IPS-11a (cell line): ENCODE measurements around the gene ZMYND10.

Source experiments
- H3K4me3 ChIP-seq: one replicate; pipeline ENCODE4 v1.5.1; 2013; ENCODE audit warnings: low read depth, low read length, control low read depth

ZMYND10 gene

GRCh38 chr3:50350213-50350526 is 4.6 kb upstream of the ZMYND10 start:
- peak overlapping the region; percentile 94 for H3K4me3 ChIP-seq

- H3K4me3 ChIP-seq, result no peak overlapping the region
Observed at GRCh38 chr3:50347187-50347813, 1.8 kb upstream of the ZMYND10 start.

- H3K4me3 ChIP-seq, result no peak overlapping the region
Observed at GRCh38 chr3:50345008-50345407, 524 bp downstream of the ZMYND10 start.

GRCh38 chr3:50342813-50343633 is 2.5 kb downstream of the ZMYND10 start:
- H3K4me3 ChIP-seq, result no peak overlapping the region

- no peak overlapping the region for H3K4me3 ChIP-seq
Observed at GRCh38 chr3:50341996-50342650, 3.4 kb downstream of the ZMYND10 start.

DNA sequence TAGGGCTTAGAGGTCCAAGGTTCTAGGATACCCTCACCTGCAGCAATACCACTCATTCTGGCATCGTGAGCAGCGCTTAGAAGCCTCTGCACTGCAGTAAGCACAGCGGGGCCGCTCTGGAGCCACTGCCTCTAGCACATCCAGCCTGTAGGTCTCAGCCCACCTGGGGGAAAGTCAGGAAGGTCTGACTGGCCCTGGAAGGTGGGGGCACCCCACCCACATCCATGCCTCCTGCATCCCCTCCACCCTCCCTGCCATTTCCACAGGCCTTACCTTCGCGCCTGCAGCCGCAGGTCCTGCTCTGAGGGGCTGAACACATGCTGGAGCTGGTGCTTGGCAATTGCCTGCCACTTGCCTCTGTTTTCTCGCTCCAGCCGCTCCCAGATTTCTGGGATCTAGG is 4.0 kb downstream of the ZMYND10 start:
- no peak overlapping the region for H3K4me3 ChIP-seq

- H3K4me3 ChIP-seq, result peak within 1 kb of the TSS; percentile 27
Observed at GRCh38 chr3:50340448-50341329, 4.8 kb downstream of the ZMYND10 start, which contains the start of gene RASSF1. Gene RASSF1, minus strand, starts transcription at chr3:50340836. Its CDS starts 31 bp downstream, at chr3:50340805.

GRCh38 chr3:50340147-50340447 is 5.4 kb downstream of the ZMYND10 start:
- H3K4me3 ChIP-seq, result peak overlapping the region; percentile 27

DNA sequence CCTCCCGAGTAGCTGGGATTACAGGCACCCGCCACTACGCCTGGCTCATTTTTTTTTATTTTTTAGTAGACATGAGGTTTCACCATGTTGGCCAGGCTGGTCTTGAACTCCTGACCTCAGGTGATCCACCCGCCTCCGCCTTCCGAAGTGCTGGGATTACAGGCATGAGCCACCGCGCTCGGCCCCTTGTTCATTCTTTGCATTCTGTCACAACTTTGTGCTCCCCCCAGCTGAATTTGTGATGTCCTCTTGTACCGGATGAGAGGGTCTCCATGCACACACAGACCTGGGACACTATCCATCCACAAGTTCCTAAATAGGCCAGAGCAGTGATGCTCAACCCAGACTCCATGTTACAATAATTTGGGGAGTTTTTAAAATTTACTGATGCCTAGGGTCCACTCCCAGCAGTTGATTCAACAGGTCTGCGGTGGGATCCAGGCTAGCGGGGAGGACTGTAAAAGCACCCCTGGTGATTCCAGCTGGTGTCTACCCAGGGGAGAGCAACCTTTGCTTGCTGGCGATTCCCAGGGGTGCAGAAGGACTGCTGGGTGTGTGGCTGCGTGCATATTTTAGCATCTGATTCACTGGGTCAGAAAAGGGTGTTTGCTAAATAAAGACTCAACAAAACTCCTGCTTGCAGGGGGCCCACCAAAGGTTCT is 5.9 kb downstream of the ZMYND10 start:
- no peak overlapping the region for H3K4me3 ChIP-seq

DNA sequence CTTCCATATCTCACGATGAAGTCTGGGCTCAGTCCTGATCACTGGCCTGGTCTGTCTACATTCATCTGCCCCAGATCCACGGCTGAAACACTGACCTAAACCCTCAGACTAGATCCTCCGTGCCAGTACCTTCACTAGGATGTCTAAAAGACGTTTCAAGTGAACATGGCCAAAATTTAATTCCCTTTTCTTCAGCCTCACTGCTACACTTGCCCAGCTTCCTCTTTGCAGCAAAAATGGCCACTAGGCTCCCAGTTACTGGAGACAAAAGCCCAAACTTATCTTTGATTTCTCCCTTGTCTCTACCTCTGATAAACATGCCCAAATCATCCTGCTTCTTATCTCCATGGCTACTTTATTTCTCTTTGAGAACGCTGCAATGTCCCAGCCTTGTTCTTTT is 6.6 kb downstream of the ZMYND10 start:
- no peak overlapping the region for H3K4me3 ChIP-seq

- H3K4me3 ChIP-seq, result peak overlapping the region; percentile 85
Observed at GRCh38 chr3:50337175-50337861, 8.2 kb downstream of the ZMYND10 start.

DNA sequence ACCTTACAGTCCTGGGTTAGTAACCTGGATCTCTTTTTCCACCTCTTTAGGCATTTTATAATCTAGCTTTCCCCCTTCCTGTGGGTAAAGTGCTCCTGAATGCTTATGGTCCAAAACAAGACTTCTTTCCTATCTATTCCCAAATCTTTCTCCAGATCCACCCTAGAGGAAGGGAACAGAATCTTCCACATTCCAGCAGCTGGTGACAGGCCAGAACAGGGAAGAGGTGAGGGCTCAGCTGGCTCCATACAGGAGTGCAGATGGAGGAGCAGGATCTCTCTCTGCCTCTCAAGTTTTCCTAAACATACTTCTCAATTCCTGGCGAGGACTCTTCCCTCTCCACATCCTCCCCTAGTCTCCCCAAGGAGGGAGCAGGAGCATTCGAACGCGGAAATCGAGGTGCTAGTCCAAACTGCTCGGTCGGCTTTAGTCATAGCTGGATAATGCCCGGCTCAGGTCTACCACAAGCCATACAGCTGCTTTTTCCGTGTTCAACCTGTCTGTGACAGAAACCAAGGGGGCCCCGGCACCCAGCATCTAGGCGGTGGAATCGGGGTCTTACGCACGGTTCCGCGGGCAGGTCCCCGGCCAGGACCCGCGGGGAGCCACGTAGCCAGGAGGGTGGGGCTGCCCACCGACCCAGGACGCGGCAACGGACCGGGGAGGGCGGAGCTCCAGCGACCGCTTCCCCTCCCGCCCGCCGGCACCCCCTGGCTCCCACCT is 8.9 kb downstream of the ZMYND10 start:
- peak overlapping the region; percentile 85 for H3K4me3 ChIP-seq

- H3K4me3 ChIP-seq, result no peak overlapping the region
Observed at GRCh38 chr3:50334339-50335075, 11.0 kb downstream of the ZMYND10 start.

GRCh38 chr3:50333744-50334328 is 11.7 kb downstream of the ZMYND10 start:
- H3K4me3 ChIP-seq, result no peak overlapping the region

- H3K4me3 ChIP-seq, result no peak overlapping the region
Observed at GRCh38 chr3:50331364-50331907, 14.1 kb downstream of the ZMYND10 start.

DNA sequence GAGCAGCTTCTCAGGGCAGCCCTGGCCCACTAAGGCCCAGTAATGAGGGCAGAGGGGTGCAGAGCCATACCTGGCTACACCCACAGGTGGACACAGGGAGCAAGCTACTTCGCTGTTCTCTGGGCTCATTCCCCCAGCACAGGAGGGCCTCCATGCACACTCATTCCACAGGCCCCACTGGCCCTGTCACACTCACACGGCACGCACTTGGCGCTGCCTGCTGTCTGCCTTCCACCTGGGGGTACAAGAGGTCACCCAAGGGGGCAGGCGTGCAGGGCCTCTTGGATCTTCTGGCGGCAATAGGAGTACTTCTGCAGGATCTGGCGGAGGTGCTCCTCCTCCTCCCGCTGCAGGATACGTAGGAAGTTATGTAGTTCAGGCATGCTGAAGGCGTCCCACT is 15.2 kb downstream of the ZMYND10 start:
- H3K4me3 ChIP-seq, result no peak overlapping the region

- peak within 1 kb of the TSS; percentile 94 for H3K4me3 ChIP-seq
Observed at GRCh38 chr3:50327943-50328691, 17.4 kb downstream of the ZMYND10 start, which contains the start of gene TUSC2. Gene TUSC2, minus strand, starts transcription at chr3:50328223. Its CDS starts 124 bp downstream, at chr3:50328099.
